ENCODE results near the gene KRT15. TPM values are rescaled to one million over a fixed set of nuclear protein-coding genes. Genes with fewer than 3 reads are reported as not detected.

The KRT15 gene
- total and polyA plus RNA-seq, 10 of the 15 experiments (the other 5 are each of a cell fraction or from before 2014, with no cell fraction given), result 0.06 to 0.17 TPM; not detected in 8

DNA sequence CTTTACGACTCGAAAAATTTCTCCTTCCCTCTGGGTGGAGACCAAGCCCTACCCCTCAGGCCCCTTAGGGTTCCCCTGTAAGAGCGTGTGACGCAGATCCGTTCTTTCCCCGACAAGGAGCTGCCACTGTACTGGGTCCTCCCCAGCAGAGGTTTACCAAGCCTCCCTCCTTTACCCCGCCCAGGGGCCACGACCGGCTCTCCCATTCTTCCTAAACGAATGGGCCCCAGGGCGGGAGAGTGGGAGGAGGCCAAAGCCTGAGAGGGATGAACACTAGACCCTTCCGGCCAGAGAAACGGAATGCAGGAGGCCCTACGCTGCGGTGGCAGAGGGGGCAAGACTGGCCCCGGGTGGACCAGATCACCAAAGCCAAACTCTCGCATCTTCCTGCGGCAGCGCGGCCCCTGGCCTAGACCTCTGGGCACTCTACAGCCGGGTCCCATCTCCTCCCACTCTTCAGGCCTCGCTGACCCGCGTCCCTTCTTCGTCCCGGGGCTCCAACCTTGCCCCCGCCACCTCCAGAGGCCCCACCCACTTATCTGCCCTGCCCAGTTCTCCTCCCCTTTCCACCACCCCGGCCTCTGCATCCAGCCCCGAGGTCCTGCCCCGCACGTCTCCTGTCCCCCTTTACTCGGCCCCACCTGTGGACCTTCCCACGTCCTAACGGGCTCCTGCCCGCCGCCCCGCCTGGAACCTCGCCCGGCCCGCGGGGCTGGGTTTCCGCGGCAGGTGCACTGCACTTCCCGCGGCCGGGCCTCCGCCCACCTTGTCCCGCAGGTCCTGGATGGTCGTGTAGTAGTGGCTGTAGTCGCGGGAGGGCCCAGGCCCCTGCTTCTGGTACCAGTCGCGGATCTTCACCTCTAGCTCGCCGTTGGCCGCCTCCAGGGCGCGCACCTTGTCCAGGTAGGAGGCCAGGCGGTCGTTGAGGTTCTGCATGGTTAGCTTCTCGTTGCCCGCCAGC lies 8.7 kb upstream of the KRT15 start:
- intact Hi-C loops (cut with micrococcal nuclease; ENCODE audit: unreplicated experiment) (no loop called here), in situ Hi-C loops (cut with MboI) (no loop called here)
- Histone ChIP-seq H3K9ac (ENCODE audit: control insufficient read depth, insufficient read depth, low read length) (no peak overlapping the region), H3K4me2 (ENCODE audit: control insufficient read depth, insufficient read depth) (no peak overlapping the region), H3K36me3 (ENCODE audit: control insufficient read depth in 2 of 2, insufficient read depth in 2 of 2, low read length in 1 of 2) (no peaks in the 10 kb centered on the region), H3K27ac (ENCODE audit: control insufficient read depth, insufficient read depth) (no peak overlapping the region), H3K9me3 (replicated peaks; ENCODE audit: control insufficient read depth, insufficient read depth, low read length) (no peaks in the 10 kb centered on the region; the same call in 2 of the 3 replicates), H3K27me3 (replicated peaks in 1 of 2; ENCODE audit: control insufficient read depth in 2 of 2, insufficient read depth in 2 of 2, low read length in 1 of 2) (peaks cover 18 to 20% of the 10 kb centered on the region in 2 experiments), H3K79me2 (ENCODE audit: control insufficient read depth, insufficient read depth, low read length) (no peaks in the 10 kb centered on the region), H3K4me3 (no peak overlapping the region), H2AFZ (ENCODE audit: control insufficient read depth, low read depth, low read length) (no peak overlapping the region), H4K20me1 (ENCODE audit: control insufficient read depth, insufficient read depth) (no peaks in the 10 kb centered on the region), H3K4me1 (ENCODE audit: control insufficient read depth, insufficient read depth, low read length) (no peaks in the 10 kb centered on the region)
- ChIA-PET CTCF (no interaction called here), RAD21 (ENCODE audit: unreplicated experiment) (no interaction called here), SMC1A (ENCODE audit: uncharacterized antibody, unreplicated experiment) (no interaction called here), POLR2A (no interaction called here)
- WGBS (ENCODE audit: insufficient coverage, insufficient replicate concordance, low lambda C conversion rate, missing lambda C conversion rate), result 13% methylated on average over 58 of the region's 62 CpGs
- DNase-seq (ENCODE audit: low read depth, low spot score), result no peak
- ATAC-seq, result no peak
- no peak for FAIRE-seq
- BruUV-seq (replicated peaks), result no TSS peak
- no peak for TF ChIP-seq USF2 (IDR thresholded peaks at IDR 0.05; ENCODE audit: borderline replicate concordance, low read depth, low read length)
- TF ChIP-seq RAD21 (IDR thresholded peaks at IDR 0.05; ENCODE audit: insufficient read depth, low read depth, low read length), result no peak
- TF ChIP-seq HCFC1 (IDR thresholded peaks at IDR 0.05; ENCODE audit: low read length), result no peak
- no peak for TF ChIP-seq CEBPB (IDR thresholded peaks at IDR 0.05; ENCODE audit: borderline replicate concordance in 1 of 2, low read depth in 2 of 2, low read length in 2 of 2)
- TF ChIP-seq MAX (IDR thresholded peaks at IDR 0.05; ENCODE audit: low read depth, low read length), result no peak
- no peak for TF ChIP-seq SMAD5 (IDR thresholded peaks at IDR 0.05; ENCODE audit: low read depth)
- TF ChIP-seq, protein P1, sequence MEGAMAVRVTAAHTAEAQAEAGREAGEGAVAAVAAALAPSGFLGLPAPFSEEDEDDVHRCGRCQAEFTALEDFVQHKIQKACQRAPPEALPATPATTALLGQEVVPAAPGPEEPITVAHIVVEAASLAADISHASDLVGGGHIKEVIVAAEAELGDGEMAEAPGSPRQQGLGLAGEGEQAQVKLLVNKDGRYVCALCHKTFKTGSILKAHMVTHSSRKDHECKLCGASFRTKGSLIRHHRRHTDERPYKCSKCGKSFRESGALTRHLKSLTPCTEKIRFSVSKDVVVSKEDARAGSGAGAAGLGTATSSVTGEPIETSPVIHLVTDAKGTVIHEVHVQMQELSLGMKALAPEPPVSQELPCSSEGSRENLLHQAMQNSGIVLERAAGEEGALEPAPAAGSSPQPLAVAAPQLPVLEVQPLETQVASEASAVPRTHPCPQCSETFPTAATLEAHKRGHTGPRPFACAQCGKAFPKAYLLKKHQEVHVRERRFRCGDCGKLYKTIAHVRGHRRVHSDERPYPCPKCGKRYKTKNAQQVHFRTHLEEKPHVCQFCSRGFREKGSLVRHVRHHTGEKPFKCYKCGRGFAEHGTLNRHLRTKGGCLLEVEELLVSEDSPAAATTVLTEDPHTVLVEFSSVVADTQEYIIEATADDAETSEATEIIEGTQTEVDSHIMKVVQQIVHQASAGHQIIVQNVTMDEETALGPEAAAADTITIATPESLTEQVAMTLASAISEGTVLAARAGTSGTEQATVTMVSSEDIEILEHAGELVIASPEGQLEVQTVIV (IDR thresholded peaks at IDR 0.05; ENCODE audit: borderline replicate concordance, partially characterized antibody), result no peak
- no peak for TF ChIP-seq KLF5 (IDR thresholded peaks at IDR 0.05; ENCODE audit: partially characterized antibody)
- no peak for TF ChIP-seq HDAC6 (IDR thresholded peaks at IDR 0.05; ENCODE audit: unreplicated experiment)
- no peak for TF ChIP-seq NKRF (conservative IDR thresholded peaks at IDR 0.05)
- no peak for TF ChIP-seq CREM (IDR thresholded peaks at IDR 0.05; ENCODE audit: low read depth)
- TF ChIP-seq EZH2 (IDR thresholded peaks at IDR 0.05; ENCODE audit: borderline replicate concordance, control insufficient read depth, low read depth, low read length), result no peak
- TF ChIP-seq JUND (IDR thresholded peaks at IDR 0.05; ENCODE audit: low read depth, low read length), result no peak
- TF ChIP-seq GATAD2B (conservative IDR thresholded peaks at IDR 0.05; ENCODE audit: low read depth), result no peak
- TF ChIP-seq ZNF217 (IDR thresholded peaks at IDR 0.05), result no peak
- no peak for TF ChIP-seq DPF2 (IDR thresholded peaks at IDR 0.05)

Measured in GM12878 (cell line).